ENCODE measurements around the gene SPINK7.

DNA sequence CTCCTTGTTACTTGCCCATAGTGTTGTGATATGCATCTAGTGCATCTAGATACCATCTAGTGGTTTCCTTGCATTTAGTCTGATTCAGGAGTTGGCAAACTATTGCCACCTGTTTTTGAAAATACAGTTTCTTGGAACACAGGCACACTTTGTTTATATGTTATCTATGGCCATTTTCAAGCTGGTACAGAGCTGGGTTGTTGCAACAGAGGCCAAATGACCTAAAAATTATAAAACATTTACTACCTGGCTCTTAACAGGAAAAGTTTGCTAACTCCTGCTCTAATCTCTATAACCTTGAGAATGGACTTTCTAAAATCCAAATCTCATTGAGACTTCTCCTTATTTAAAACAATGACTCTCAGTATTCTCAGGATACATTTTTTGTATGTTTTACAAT is 52.1 kb downstream of the SPINK7 start:
- TF ChIP-seq POLR2A (IDR thresholded peaks at IDR 0.05; ENCODE audit: low read depth, low read length) (no peak), POLR2AphosphoS5 (IDR thresholded peaks at IDR 0.05; ENCODE audit: low read depth, low read length) (no peak)
